ENCODE results near the gene CLASP1. TPM values are rescaled to one million over a fixed set of nuclear protein-coding genes. Genes with fewer than 3 reads are reported as not detected.

The CLASP1 gene
- total and polyA plus RNA-seq, 2 experiments from 2014 or later: 16.6 to 56.3 TPM

DNA sequence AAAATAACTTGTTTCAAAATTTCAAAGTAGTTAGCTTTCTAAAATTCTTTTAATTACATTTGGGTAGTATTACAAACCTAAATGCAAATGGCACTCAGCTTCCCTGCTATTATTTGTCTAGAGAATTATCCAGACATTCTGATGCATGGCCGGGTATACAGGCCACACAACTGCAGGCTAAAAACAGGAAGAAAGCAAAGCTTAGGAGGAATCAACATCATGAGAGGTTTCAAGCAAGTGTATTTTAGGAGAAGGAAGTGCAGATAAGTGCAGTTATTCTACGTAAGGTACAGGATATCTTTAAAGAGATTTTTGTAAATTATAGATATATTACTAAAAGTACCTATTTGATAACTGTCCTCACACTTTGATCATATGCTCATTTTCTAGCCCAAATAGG is 165.4 kb downstream of the CLASP1 start (continued):
- TF ChIP-seq, protein P1, sequence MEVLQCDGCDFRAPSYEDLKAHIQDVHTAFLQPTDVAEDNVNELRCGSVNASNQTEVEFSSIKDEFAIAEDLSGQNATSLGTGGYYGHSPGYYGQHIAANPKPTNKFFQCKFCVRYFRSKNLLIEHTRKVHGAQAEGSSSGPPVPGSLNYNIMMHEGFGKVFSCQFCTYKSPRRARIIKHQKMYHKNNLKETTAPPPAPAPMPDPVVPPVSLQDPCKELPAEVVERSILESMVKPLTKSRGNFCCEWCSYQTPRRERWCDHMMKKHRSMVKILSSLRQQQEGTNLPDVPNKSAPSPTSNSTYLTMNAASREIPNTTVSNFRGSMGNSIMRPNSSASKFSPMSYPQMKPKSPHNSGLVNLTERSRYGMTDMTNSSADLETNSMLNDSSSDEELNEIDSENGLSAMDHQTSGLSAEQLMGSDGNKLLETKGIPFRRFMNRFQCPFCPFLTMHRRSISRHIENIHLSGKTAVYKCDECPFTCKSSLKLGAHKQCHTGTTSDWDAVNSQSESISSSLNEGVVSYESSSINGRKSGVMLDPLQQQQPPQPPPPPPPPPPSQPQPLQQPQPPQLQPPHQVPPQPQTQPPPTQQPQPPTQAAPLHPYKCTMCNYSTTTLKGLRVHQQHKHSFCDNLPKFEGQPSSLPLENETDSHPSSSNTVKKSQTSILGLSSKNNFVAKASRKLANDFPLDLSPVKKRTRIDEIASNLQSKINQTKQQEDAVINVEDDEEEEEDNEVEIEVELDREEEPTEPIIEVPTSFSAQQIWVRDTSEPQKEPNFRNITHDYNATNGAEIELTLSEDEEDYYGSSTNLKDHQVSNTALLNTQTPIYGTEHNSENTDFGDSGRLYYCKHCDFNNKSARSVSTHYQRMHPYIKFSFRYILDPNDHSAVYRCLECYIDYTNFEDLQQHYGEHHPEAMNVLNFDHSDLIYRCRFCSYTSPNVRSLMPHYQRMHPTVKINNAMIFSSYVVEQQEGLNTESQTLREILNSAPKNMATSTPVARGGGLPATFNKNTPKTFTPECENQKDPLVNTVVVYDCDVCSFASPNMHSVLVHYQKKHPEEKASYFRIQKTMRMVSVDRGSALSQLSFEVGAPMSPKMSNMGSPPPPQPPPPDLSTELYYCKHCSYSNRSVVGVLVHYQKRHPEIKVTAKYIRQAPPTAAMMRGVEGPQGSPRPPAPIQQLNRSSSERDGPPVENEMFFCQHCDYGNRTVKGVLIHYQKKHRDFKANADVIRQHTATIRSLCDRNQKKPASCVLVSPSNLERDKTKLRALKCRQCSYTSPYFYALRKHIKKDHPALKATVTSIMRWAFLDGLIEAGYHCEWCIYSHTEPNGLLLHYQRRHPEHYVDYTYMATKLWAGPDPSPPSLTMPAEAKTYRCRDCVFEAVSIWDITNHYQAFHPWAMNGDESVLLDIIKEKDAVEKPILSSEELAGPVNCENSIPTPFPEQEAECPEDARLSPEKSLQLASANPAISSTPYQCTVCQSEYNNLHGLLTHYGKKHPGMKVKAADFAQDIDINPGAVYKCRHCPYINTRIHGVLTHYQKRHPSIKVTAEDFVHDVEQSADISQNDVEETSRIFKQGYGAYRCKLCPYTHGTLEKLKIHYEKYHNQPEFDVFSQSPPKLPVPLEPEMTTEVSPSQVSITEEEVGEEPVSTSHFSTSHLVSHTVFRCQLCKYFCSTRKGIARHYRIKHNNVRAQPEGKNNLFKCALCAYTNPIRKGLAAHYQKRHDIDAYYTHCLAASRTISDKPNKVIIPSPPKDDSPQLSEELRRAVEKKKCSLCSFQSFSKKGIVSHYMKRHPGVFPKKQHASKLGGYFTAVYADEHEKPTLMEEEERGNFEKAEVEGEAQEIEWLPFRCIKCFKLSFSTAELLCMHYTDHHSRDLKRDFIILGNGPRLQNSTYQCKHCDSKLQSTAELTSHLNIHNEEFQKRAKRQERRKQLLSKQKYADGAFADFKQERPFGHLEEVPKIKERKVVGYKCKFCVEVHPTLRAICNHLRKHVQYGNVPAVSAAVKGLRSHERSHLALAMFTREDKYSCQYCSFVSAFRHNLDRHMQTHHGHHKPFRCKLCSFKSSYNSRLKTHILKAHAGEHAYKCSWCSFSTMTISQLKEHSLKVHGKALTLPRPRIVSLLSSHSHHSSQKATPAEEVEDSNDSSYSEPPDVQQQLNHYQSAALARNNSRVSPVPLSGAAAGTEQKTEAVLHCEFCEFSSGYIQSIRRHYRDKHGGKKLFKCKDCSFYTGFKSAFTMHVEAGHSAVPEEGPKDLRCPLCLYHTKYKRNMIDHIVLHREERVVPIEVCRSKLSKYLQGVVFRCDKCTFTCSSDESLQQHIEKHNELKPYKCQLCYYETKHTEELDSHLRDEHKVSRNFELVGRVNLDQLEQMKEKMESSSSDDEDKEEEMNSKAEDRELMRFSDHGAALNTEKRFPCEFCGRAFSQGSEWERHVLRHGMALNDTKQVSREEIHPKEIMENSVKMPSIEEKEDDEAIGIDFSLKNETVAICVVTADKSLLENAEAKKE (CRISPR knock-in tag; IDR thresholded peaks at IDR 0.05): no peak
- TF ChIP-seq JUNB (IDR thresholded peaks at IDR 0.05; ENCODE audit: unreplicated experiment) (no peak), ZNF331 (CRISPR knock-in tag; IDR thresholded peaks at IDR 0.05; ENCODE audit: low read depth) (no peak)
- TF ChIP-seq, protein P2, sequence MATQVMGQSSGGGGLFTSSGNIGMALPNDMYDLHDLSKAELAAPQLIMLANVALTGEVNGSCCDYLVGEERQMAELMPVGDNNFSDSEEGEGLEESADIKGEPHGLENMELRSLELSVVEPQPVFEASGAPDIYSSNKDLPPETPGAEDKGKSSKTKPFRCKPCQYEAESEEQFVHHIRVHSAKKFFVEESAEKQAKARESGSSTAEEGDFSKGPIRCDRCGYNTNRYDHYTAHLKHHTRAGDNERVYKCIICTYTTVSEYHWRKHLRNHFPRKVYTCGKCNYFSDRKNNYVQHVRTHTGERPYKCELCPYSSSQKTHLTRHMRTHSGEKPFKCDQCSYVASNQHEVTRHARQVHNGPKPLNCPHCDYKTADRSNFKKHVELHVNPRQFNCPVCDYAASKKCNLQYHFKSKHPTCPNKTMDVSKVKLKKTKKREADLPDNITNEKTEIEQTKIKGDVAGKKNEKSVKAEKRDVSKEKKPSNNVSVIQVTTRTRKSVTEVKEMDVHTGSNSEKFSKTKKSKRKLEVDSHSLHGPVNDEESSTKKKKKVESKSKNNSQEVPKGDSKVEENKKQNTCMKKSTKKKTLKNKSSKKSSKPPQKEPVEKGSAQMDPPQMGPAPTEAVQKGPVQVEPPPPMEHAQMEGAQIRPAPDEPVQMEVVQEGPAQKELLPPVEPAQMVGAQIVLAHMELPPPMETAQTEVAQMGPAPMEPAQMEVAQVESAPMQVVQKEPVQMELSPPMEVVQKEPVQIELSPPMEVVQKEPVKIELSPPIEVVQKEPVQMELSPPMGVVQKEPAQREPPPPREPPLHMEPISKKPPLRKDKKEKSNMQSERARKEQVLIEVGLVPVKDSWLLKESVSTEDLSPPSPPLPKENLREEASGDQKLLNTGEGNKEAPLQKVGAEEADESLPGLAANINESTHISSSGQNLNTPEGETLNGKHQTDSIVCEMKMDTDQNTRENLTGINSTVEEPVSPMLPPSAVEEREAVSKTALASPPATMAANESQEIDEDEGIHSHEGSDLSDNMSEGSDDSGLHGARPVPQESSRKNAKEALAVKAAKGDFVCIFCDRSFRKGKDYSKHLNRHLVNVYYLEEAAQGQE (IDR thresholded peaks at IDR 0.05; ENCODE audit: unreplicated experiment): no peak
- TF ChIP-seq, protein P3, sequence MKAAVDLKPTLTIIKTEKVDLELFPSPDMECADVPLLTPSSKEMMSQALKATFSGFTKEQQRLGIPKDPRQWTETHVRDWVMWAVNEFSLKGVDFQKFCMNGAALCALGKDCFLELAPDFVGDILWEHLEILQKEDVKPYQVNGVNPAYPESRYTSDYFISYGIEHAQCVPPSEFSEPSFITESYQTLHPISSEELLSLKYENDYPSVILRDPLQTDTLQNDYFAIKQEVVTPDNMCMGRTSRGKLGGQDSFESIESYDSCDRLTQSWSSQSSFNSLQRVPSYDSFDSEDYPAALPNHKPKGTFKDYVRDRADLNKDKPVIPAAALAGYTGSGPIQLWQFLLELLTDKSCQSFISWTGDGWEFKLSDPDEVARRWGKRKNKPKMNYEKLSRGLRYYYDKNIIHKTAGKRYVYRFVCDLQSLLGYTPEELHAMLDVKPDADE (IDR thresholded peaks at IDR 0.05): no peak
